ENCODE results near the gene SH3GLB1. TPM values are rescaled to one million over a fixed set of nuclear protein-coding genes. Genes with fewer than 3 reads are reported as not detected.

The SH3GLB1 gene
- total and polyA plus RNA-seq, 2 of the 8 experiments (the other 6 are each of a cell fraction or from before 2014, with no cell fraction given): 7.7 to 43.1 TPM

GRCh38 chr1:86768554-86768953, 64.2 kb downstream of the SH3GLB1 start:
- ChIA-PET POLR2A (ENCODE audit: partially characterized antibody) (no interaction called here), CTCF (ENCODE audit: partially characterized antibody) (interaction anchor here (0.7 to 2.5 kb wide), 4 partner anchors 8 to 256 kb away, joined by 3 to 7 read pairs (median 3); no protein-coding TSS in a partner anchor)
- H4K5ac ChIP-seq (ENCODE audit: insufficient read length, low read depth, low read length): no peak overlapping the region
- DNase-seq (ENCODE audit: low read depth in 1 of 2, low spot score in 2 of 2): no peak
- no peak overlapping the region for H3K23ac ChIP-seq (ENCODE audit: insufficient read length)
- H3K4me3 ChIP-seq (ENCODE audit: extremely low read depth in 1 of 4, insufficient read depth in 2 of 4, low read depth in 3 of 4, low read length in 4 of 4): no peak overlapping the region
- H3K27ac ChIP-seq (ENCODE audit: low read depth, low read length): no peak overlapping the region
- no peak overlapping the region for H2AK5ac ChIP-seq (ENCODE audit: low read depth, low read length)
- H3K4me1 ChIP-seq (replicated peaks in 1 of 4; ENCODE audit: control insufficient read depth in 3 of 4, insufficient read depth in 4 of 4, low read length in 3 of 4): no peaks in the 10 kb centered on the region; a peak in 1 of 7 replicates
- no peak overlapping the region for H3K56ac ChIP-seq (replicated peaks; ENCODE audit: insufficient read length, low read depth, low read length)
- no peak overlapping the region for H2BK5ac ChIP-seq (ENCODE audit: low read depth, low read length)
- TF ChIP-seq CTBP2 (IDR thresholded peaks at IDR 0.05; ENCODE audit: borderline replicate concordance, insufficient read depth, insufficient read length, low read length) (no peak), MAX (IDR thresholded peaks at IDR 0.05) (no peak), JUND (IDR thresholded peaks at IDR 0.05; ENCODE audit: low read length) (no peak), YY1 (IDR thresholded peaks at IDR 0.05; ENCODE audit: low read depth, low read length) (no peak), CEBPB (IDR thresholded peaks at IDR 0.05; ENCODE audit: low read depth, low read length) (no peak)
- no peak overlapping the region for H2BK15ac ChIP-seq (ENCODE audit: low read length)
- H2AFZ ChIP-seq (ENCODE audit: low read length): no peak overlapping the region
- H3K23me2 ChIP-seq (ENCODE audit: low read depth, low read length): no peaks in the 10 kb centered on the region; the same call in 1 of the 2 replicates
- no peak overlapping the region for H2BK120ac ChIP-seq (replicated peaks; ENCODE audit: low read depth, low read length)
- H2BK12ac ChIP-seq (ENCODE audit: low read depth, low read length): no peak overlapping the region
- peaks cover 0 to 3% of the 10 kb centered on the region in 2 experiments; a peak in 2 of 4 replicates for H3K9me3 ChIP-seq (ENCODE audit: insufficient read depth in 2 of 2, low read depth in 1 of 2, low read length in 1 of 2)
- H4K91ac ChIP-seq (replicated peaks; ENCODE audit: insufficient read length, low read length): no peak overlapping the region
- H3K4me2 ChIP-seq (ENCODE audit: insufficient read depth in 1 of 2, low read depth in 2 of 2, low read length in 2 of 2): no peak overlapping the region
- no peak for FAIRE-seq
- H4K8ac ChIP-seq (ENCODE audit: extremely low read depth, insufficient read depth, low read length): no peak overlapping the region
- H4K20me1 ChIP-seq (replicated peaks in 1 of 2; ENCODE audit: control insufficient read depth in 1 of 2, insufficient read depth in 2 of 2, low read length in 2 of 2): no peaks in the 10 kb centered on the region
- H3K18ac ChIP-seq (ENCODE audit: extremely low read depth, low read length): no peak overlapping the region
- no peaks in the 10 kb centered on the region for H3K36me3 ChIP-seq (ENCODE audit: control insufficient read depth in 2 of 4, insufficient read depth in 4 of 4, low read length in 3 of 4)
- H3K14ac ChIP-seq (ENCODE audit: insufficient read length): no peak overlapping the region
- no peaks in the 10 kb centered on the region for H3K27me3 ChIP-seq (replicated peaks in 1 of 4; ENCODE audit: control insufficient read depth in 3 of 4, extremely low read depth in 1 of 4, insufficient read depth in 3 of 4, low read length in 3 of 4)
- no peak overlapping the region for H2BK20ac ChIP-seq (ENCODE audit: low read length)
- H3K9ac ChIP-seq (replicated peaks in 1 of 4; ENCODE audit: extremely low read depth in 1 of 4, low read depth in 3 of 4, low read length in 3 of 4): no peak overlapping the region
- no peaks in the 10 kb centered on the region for H3K79me1 ChIP-seq (ENCODE audit: low read depth, low read length)
- H3K79me2 ChIP-seq (ENCODE audit: control insufficient read depth in 1 of 2, insufficient read depth in 2 of 2, low read length in 2 of 2): no peaks in the 10 kb centered on the region
- H3K4ac ChIP-seq (replicated peaks; ENCODE audit: insufficient read length, low read depth, low read length): no peak overlapping the region
